ENCODE results near the gene NCK2.

GRCh38 chr2:105760639-105761337 lies 16.1 kb downstream of the NCK2 start:
- no peak for TF ChIP-seq POLR2AphosphoS5 (IDR thresholded peaks at IDR 0.05)
- no peak for TF ChIP-seq POLR2A (IDR thresholded peaks at IDR 0.05; ENCODE audit: low read depth)
- no peak for TF ChIP-seq CTCF (IDR thresholded peaks at IDR 0.05)
- TF ChIP-seq EP300 (IDR thresholded peaks at IDR 0.05): no peak
